Psoas muscle (tissue), 8 donors: ENCODE data around the gene MYF6. TPM values are rescaled to one million over a fixed set of nuclear protein-coding genes. Genes with fewer than 3 reads are reported as not detected.

Source experiments
- ATAC-seq, 4 donors: fragments of 200-7000 bp; cut with Tn5 transposase; one replicate each; pipeline ENCODE4 v1.9.1; 2020; ENCODE audit warnings: moderate library complexity in 3 of 4, mild to moderate bottlenecking in 2 of 4
- DNase-seq, 2 donors: peaks; one replicate each; pipeline ENCODE4 v3.0.0-alpha.2; 2020
- H3K27ac ChIP-seq: fragments of 200-600 bp; one replicate; pipeline ENCODE4 v1.8.0; 2022
- H3K27me3 ChIP-seq, 3 donors: fragments of 200-600 bp in 1 of 3; one replicate each; pipeline versions ENCODE4 v1.6.1 to v1.8.0; 2013 to 2022; ENCODE audit warnings: low read length in 2 of 3, mild to moderate bottlenecking in 2 of 3, moderate library complexity in 1 of 3; ENCODE audit not compliant: insufficient read depth in 3 of 3
- H3K36me3 ChIP-seq, 2 donors: fragments of 200-600 bp in 1 of 2; one replicate each; pipeline versions ENCODE4 v1.6.1 to v1.8.0; 2013 to 2022; ENCODE audit warnings: low read depth in 1 of 2, mild to moderate bottlenecking in 1 of 2, moderate library complexity in 1 of 2; ENCODE audit not compliant: insufficient read depth in 1 of 2
- H3K4me1 ChIP-seq: fragments of 200-600 bp; one replicate; pipeline ENCODE4 v1.8.0; 2022
- H3K4me3 ChIP-seq: fragments of 200-600 bp; one replicate; pipeline ENCODE4 v1.8.0; 2022; ENCODE audit warnings: mild to moderate bottlenecking
- H3K9me3 ChIP-seq: fragments of 200-600 bp; one replicate; pipeline ENCODE4 v1.8.0; 2022
- CTCF ChIP-seq: fragments of 200-600 bp; IDR thresholded peaks from one replicate; pipeline ENCODE4 v1.8.0; 2022; ENCODE audit warnings: antibody characterized with exemption
- WGBS, 3 donors: extraction: QIAGEN DNeasy Blood & Tissue Kit; methylation state at CpG; one replicate each; pipeline versions ENCODE4 v1.1.6 to v1.1.7; 2013; 5-methylcytosine and 5-hydroxymethylcytosine counted together
- intact Hi-C, 2 donors: fragments of 100-400 bp; cut with DNase I; formaldehyde crosslinking; loops; one replicate each; pipeline versions ENCODE4 v1.11.0 to v1.14.2; 2022
- polyA plus RNA-seq, 3 donors: library from polyadenylated mRNA; stranded (reverse); fragments of 200-250 nt; gene quantifications; one replicate each; pipeline ENCODE4 v1.2.3, GENCODE V29; 2013
- total RNA-seq, 4 donors: library from RNA; stranded (reverse); fragmentation: NEBNext Ultra II Directional in 2 of 4; extraction: Animal tissue kit (Norgen Biotek cat#: 25700) in 2 of 4; gene quantifications; one replicate each; pipeline versions ENCODE4 v1.2.1 to v1.2.4, GENCODE V29; 2021 to 2023
- donor health status: healthy with polysubstance abuse.
- donor health status: DM: no; HTN: no; CAD: no; lungs with moderate emphysema.
- donor health status: Bipolar disorder and iron deficiency.
- donor health status: healthy.
- donor health status: DM: yes; HTN: yes; CAD: no.
- donor health status: DM: no; HTN: no; CAD: no.
- donor health status: DM: no; HTN: no; CAD: no.
- donor health status: DM: yes; HTN: yes; CAD: no.

The MYF6 gene
- total and polyA plus RNA-seq, 7 donors = 66.7 to 1,359 (median 377) TPM

GRCh38 chr12:80700327-80700726, 7.1 kb upstream of the MYF6 start:
- peak; percentile 21 to 38 (median 36) for ATAC-seq
- Histone ChIP-seq H3K27ac (peak overlapping the region; percentile 93), H3K4me3 (peak overlapping the region; percentile 76), H3K27me3 (no peaks in the 10 kb centered on the region), H3K4me1 (peaks cover 18% of the 10 kb centered on the region), H3K36me3 (no peaks in the 10 kb centered on the region), H3K9me3 (no peaks in the 10 kb centered on the region)
- intact Hi-C loops = loop anchor here in 1 of 2 donors (2.0 kb wide), 1 partner anchor 20 kb away; no protein-coding TSS in a partner anchor
- WGBS, 3 donors = 21 to 29% (median 27%) methylated on average over 2 of the region's 2 CpGs
- TF ChIP-seq CTCF = no peak
- no peak for DNase-seq

GRCh38 chr12:80701388-80701787, 6.0 kb upstream of the MYF6 start:
- intact Hi-C loops = loop anchor here in 1 of 2 donors (2.0 kb wide), 1 partner anchor 21 kb away; no protein-coding TSS in a partner anchor
- no peak for DNase-seq
- ATAC-seq = peak; percentile 18 to 65 (median 50)
- TF ChIP-seq CTCF = no peak
- peaks cover 10% of the 10 kb centered on the region for H3K4me1 ChIP-seq
- H3K9me3 ChIP-seq = no peaks in the 10 kb centered on the region
- no peaks in the 10 kb centered on the region for H3K27me3 ChIP-seq
- H3K27ac ChIP-seq = peak overlapping the region; percentile 93
- H3K36me3 ChIP-seq = no peaks in the 10 kb centered on the region
- H3K4me3 ChIP-seq = peak overlapping the region; percentile 76
- 22 to 26% (median 25%) methylated on average over 2 of the region's 2 CpGs for WGBS, 3 donors

GRCh38 chr12:80702889-80703805, 4.3 kb upstream of the MYF6 start:
- peak; percentile 67 to 81 (median 72) for ATAC-seq
- intact Hi-C loops = no loop called here
- Histone ChIP-seq H3K27me3 (no peaks in the 10 kb centered on the region), H3K9me3 (no peaks in the 10 kb centered on the region), H3K4me1 (no peaks in the 10 kb centered on the region), H3K36me3 (no peaks in the 10 kb centered on the region), H3K4me3 (peak overlapping the region; percentile 76), H3K27ac (peak overlapping the region; percentile 93)
- no peak for DNase-seq
- TF ChIP-seq CTCF = no peak
- 15 to 35% (median 19%) methylated on average over 12 of the region's 12 CpGs for WGBS, 3 donors

GRCh38 chr12:80704420-80704819, 3.0 kb upstream of the MYF6 start:
- intact Hi-C loops = no loop called here
- H3K36me3 ChIP-seq = peaks cover 0 to 10% of the 10 kb centered on the region in 2 donors
- peak overlapping the region; percentile 76 for H3K4me3 ChIP-seq
- DNase-seq = no peak
- no peaks in the 10 kb centered on the region for H3K27me3 ChIP-seq
- no peaks in the 10 kb centered on the region for H3K9me3 ChIP-seq
- TF ChIP-seq CTCF = no peak
- H3K27ac ChIP-seq = peak overlapping the region; percentile 93
- no peaks in the 10 kb centered on the region for H3K4me1 ChIP-seq
- no peak for ATAC-seq
- WGBS, 3 donors = 31 to 44% (median 32%) methylated on average over 2 of the region's 2 CpGs
